ENCODE measurements around the gene ARID5A. TPM values are rescaled to one million over a fixed set of nuclear protein-coding genes. Genes with fewer than 3 reads are reported as not detected.

Gene ARID5A
- total RNA-seq, 1 donor = 7.6 TPM

- no peaks in the 10 kb centered on the region for H3K36me3 ChIP-seq (ENCODE audit: insufficient read depth, low read length)
- no peak overlapping the region for H3K4me3 ChIP-seq (ENCODE audit: insufficient read depth, low read length)
- peak; percentile 47 for DNase-seq (ENCODE audit: insufficient read length, low spot score, missing footprints)
- no peaks in the 10 kb centered on the region for H3K9me3 ChIP-seq (ENCODE audit: low read depth, low read length)
- H3K27ac ChIP-seq (ENCODE audit: low read depth, low read length) = no peak overlapping the region
- no peak overlapping the region for H2AFZ ChIP-seq (ENCODE audit: low read length)
- no peaks in the 10 kb centered on the region for H4K20me1 ChIP-seq (ENCODE audit: insufficient read depth, low read length)
- peaks cover 6% of the 10 kb centered on the region for H3K27me3 ChIP-seq (ENCODE audit: insufficient read depth, low read length)
- no peaks in the 10 kb centered on the region for H3K79me2 ChIP-seq (ENCODE audit: insufficient read depth, low read length)
- no peak overlapping the region for H3K4me2 ChIP-seq (ENCODE audit: insufficient read depth, low read length)
- TF ChIP-seq CTCF (IDR thresholded peaks at IDR 0.05; ENCODE audit: extremely low read depth, low read depth, low read length) = no peak
- no peaks in the 10 kb centered on the region for H3K4me1 ChIP-seq (ENCODE audit: insufficient read depth, low read length)
Measured at GRCh38 chr2:96517079-96517478, 19.5 kb upstream of the ARID5A start.

GRCh38 chr2:96520231-96520630 is 16.3 kb upstream of the ARID5A start:
- no peaks in the 10 kb centered on the region for H3K36me3 ChIP-seq (ENCODE audit: insufficient read depth, low read length)
- no peak overlapping the region for H2AFZ ChIP-seq (ENCODE audit: low read length)
- H3K9me3 ChIP-seq (ENCODE audit: low read depth, low read length) = no peaks in the 10 kb centered on the region
- H3K4me1 ChIP-seq (ENCODE audit: insufficient read depth, low read length) = peaks cover 5% of the 10 kb centered on the region
- no peak for DNase-seq (ENCODE audit: insufficient read length, low spot score, missing footprints)
- H3K4me2 ChIP-seq (ENCODE audit: insufficient read depth, low read length) = no peak overlapping the region
- H3K79me2 ChIP-seq (ENCODE audit: insufficient read depth, low read length) = no peaks in the 10 kb centered on the region
- H3K27ac ChIP-seq (ENCODE audit: low read depth, low read length) = no peak overlapping the region
- H4K20me1 ChIP-seq (ENCODE audit: insufficient read depth, low read length) = no peaks in the 10 kb centered on the region
- no peak for TF ChIP-seq CTCF (IDR thresholded peaks at IDR 0.05; ENCODE audit: extremely low read depth, low read depth, low read length)
- H3K4me3 ChIP-seq (ENCODE audit: insufficient read depth, low read length) = no peak overlapping the region
- peaks cover 9% of the 10 kb centered on the region for H3K27me3 ChIP-seq (ENCODE audit: insufficient read depth, low read length)

GRCh38 chr2:96520697-96521096 is 15.9 kb upstream of the ARID5A start:
- no peak overlapping the region for H2AFZ ChIP-seq (ENCODE audit: low read length)
- no peaks in the 10 kb centered on the region for H3K9me3 ChIP-seq (ENCODE audit: low read depth, low read length)
- no peak overlapping the region for H3K27ac ChIP-seq (ENCODE audit: low read depth, low read length)
- peaks cover 5% of the 10 kb centered on the region for H3K4me1 ChIP-seq (ENCODE audit: insufficient read depth, low read length)
- no peak for TF ChIP-seq CTCF (IDR thresholded peaks at IDR 0.05; ENCODE audit: extremely low read depth, low read depth, low read length)
- H4K20me1 ChIP-seq (ENCODE audit: insufficient read depth, low read length) = no peaks in the 10 kb centered on the region
- no peak for DNase-seq (ENCODE audit: insufficient read length, low spot score, missing footprints)
- H3K79me2 ChIP-seq (ENCODE audit: insufficient read depth, low read length) = no peaks in the 10 kb centered on the region
- no peak overlapping the region for H3K4me3 ChIP-seq (ENCODE audit: insufficient read depth, low read length)
- H3K27me3 ChIP-seq (ENCODE audit: insufficient read depth, low read length) = peaks cover 9% of the 10 kb centered on the region
- H3K36me3 ChIP-seq (ENCODE audit: insufficient read depth, low read length) = no peaks in the 10 kb centered on the region
- H3K4me2 ChIP-seq (ENCODE audit: insufficient read depth, low read length) = no peak overlapping the region

- Histone ChIP-seq H3K27me3 (ENCODE audit: insufficient read depth, low read length) (peaks cover 12% of the 10 kb centered on the region), H3K4me2 (ENCODE audit: insufficient read depth, low read length) (no peak overlapping the region), H4K20me1 (ENCODE audit: insufficient read depth, low read length) (no peaks in the 10 kb centered on the region), H3K79me2 (ENCODE audit: insufficient read depth, low read length) (no peaks in the 10 kb centered on the region), H3K4me1 (ENCODE audit: insufficient read depth, low read length) (peaks cover 5% of the 10 kb centered on the region), H2AFZ (ENCODE audit: low read length) (no peak overlapping the region), H3K27ac (ENCODE audit: low read depth, low read length) (no peak overlapping the region), H3K4me3 (ENCODE audit: insufficient read depth, low read length) (no peak overlapping the region), H3K9me3 (ENCODE audit: low read depth, low read length) (no peaks in the 10 kb centered on the region), H3K36me3 (ENCODE audit: insufficient read depth, low read length) (no peaks in the 10 kb centered on the region)
- DNase-seq (ENCODE audit: insufficient read length, low spot score, missing footprints) = no peak
- no peak for TF ChIP-seq CTCF (IDR thresholded peaks at IDR 0.05; ENCODE audit: extremely low read depth, low read depth, low read length)
Measured at GRCh38 chr2:96521219-96521618, 15.3 kb upstream of the ARID5A start.
